ENCODE results near the gene IL1RN. TPM values are rescaled to one million over a fixed set of nuclear protein-coding genes. Genes with fewer than 3 reads are reported as not detected.

Gene IL1RN
- total and polyA plus RNA-seq, 2 of the 13 experiments (the other 11 are each of a cell fraction or from before 2014, with no cell fraction given) = 21.2 to 101 TPM

DNA sequence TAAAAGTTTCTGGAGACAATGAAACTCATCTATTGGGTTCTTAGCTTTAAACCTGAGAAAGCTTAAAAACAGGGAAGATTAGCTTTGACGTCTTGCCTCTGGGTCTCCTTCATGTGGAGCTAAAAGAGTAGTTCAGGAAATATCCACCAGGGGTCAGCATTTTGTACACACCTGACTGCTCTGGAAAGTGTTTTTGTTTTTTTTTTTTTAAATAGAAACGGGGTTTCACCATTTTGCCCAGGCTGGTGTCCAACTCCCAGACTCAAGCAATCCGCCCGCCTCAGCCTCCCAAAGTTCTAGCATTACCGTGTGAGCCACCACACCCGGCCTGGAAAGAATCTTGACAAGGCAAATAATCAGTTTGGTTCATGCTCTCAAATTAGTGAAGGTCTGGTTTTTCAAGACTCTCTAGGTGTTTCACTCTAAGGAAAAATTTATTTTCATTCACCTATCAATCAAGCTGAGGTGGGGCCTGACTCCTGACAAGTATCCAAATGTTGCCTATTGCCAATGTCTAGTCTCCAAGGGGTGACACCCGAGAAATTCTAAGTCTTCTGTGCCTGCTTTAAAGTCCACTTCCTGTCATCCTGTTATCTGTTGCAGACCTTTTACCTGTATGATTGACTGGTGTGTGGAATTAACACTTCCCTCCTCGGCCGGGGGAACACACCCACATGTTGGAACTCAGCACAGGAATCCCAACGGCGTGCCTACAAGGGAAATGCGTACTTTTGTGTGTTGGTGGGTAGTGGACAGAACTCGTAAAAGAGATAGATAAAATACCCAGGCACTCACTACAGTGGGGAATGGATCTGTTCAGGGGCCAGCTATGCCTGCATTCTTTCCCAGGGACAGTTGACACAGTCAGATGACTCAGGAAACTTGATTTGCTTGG, 11.3 kb downstream of the IL1RN start (continued):
- TF ChIP-seq, protein P1, sequence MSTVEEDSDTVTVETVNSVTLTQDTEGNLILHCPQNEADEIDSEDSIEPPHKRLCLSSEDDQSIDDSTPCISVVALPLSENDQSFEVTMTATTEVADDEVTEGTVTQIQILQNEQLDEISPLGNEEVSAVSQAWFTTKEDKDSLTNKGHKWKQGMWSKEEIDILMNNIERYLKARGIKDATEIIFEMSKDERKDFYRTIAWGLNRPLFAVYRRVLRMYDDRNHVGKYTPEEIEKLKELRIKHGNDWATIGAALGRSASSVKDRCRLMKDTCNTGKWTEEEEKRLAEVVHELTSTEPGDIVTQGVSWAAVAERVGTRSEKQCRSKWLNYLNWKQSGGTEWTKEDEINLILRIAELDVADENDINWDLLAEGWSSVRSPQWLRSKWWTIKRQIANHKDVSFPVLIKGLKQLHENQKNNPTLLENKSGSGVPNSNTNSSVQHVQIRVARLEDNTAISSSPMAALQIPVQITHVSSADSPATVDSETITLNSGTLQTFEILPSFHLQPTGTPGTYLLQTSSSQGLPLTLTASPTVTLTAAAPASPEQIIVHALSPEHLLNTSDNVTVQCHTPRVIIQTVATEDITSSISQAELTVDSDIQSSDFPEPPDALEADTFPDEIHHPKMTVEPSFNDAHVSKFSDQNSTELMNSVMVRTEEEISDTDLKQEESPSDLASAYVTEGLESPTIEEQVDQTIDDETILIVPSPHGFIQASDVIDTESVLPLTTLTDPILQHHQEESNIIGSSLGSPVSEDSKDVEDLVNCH (CRISPR knock-in tag; IDR thresholded peaks at IDR 0.05) = no peak
- TF ChIP-seq CBX1 (IDR thresholded peaks at IDR 0.05; ENCODE audit: low read depth) = no peak
- no peak for TF ChIP-seq ZNF775 (CRISPR knock-in tag; IDR thresholded peaks at IDR 0.05; ENCODE audit: borderline replicate concordance)
- TF ChIP-seq NFKBIZ (CRISPR knock-in tag; IDR thresholded peaks at IDR 0.05) = no peak
- no peak for TF ChIP-seq NCOA1 (CRISPR knock-in tag; IDR thresholded peaks at IDR 0.05)
- no peak for TF ChIP-seq XRCC5 (optimal IDR thresholded peaks at IDR 0.05; ENCODE audit: low read length)
- TF ChIP-seq ZMYM3 (CRISPR knock-in tag; IDR thresholded peaks at IDR 0.05) = 0 out of 2 replicates have a peak, but pooled peaks have one; percentile 16
- TF ChIP-seq ARNTL (CRISPR knock-in tag; IDR thresholded peaks at IDR 0.05) = no peak
- TF ChIP-seq RBM22 (optimal IDR thresholded peaks at IDR 0.05; ENCODE audit: low read length) = no peak
- TF ChIP-seq, protein P2, sequence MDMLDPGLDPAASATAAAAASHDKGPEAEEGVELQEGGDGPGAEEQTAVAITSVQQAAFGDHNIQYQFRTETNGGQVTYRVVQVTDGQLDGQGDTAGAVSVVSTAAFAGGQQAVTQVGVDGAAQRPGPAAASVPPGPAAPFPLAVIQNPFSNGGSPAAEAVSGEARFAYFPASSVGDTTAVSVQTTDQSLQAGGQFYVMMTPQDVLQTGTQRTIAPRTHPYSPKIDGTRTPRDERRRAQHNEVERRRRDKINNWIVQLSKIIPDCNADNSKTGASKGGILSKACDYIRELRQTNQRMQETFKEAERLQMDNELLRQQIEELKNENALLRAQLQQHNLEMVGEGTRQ (IDR thresholded peaks at IDR 0.05; ENCODE audit: low read depth, low read length) = no peak
- TF ChIP-seq, protein P2 (CRISPR knock-in tag; IDR thresholded peaks at IDR 0.05; ENCODE audit: borderline replicate concordance) = no peak
- TF ChIP-seq BCL6 (CRISPR knock-in tag; IDR thresholded peaks at IDR 0.05) = 0 out of 2 replicates have a peak, but pooled peaks have one; percentile 7
- no peak for TF ChIP-seq RFX1 (IDR thresholded peaks at IDR 0.05)
- no peak for TF ChIP-seq FOXP1 (IDR thresholded peaks at IDR 0.05)
- TF ChIP-seq FOXP1 (CRISPR knock-in tag; IDR thresholded peaks at IDR 0.05) = no peak
- TF ChIP-seq, protein P3, sequence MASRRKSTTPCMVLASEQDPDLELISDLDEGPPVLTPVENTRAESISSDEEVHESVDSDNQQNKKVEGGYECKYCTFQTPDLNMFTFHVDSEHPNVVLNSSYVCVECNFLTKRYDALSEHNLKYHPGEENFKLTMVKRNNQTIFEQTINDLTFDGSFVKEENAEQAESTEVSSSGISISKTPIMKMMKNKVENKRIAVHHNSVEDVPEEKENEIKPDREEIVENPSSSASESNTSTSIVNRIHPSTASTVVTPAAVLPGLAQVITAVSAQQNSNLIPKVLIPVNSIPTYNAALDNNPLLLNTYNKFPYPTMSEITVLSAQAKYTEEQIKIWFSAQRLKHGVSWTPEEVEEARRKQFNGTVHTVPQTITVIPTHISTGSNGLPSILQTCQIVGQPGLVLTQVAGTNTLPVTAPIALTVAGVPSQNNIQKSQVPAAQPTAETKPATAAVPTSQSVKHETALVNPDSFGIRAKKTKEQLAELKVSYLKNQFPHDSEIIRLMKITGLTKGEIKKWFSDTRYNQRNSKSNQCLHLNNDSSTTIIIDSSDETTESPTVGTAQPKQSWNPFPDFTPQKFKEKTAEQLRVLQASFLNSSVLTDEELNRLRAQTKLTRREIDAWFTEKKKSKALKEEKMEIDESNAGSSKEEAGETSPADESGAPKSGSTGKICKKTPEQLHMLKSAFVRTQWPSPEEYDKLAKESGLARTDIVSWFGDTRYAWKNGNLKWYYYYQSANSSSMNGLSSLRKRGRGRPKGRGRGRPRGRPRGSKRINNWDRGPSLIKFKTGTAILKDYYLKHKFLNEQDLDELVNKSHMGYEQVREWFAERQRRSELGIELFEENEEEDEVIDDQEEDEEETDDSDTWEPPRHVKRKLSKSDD (CRISPR knock-in tag; IDR thresholded peaks at IDR 0.05; ENCODE audit: low read depth) = no peak
- no peak for TF ChIP-seq ZNF879 (CRISPR knock-in tag; IDR thresholded peaks at IDR 0.05)
- TF ChIP-seq ZNF546 (CRISPR knock-in tag; conservative IDR thresholded peaks at IDR 0.05) = no peak
- TF ChIP-seq KDM5B (CRISPR knock-in tag; IDR thresholded peaks at IDR 0.05; ENCODE audit: borderline replicate concordance) = peak; percentile 23; the same call in 1 of the 2 replicates
- TF ChIP-seq, protein P4, sequence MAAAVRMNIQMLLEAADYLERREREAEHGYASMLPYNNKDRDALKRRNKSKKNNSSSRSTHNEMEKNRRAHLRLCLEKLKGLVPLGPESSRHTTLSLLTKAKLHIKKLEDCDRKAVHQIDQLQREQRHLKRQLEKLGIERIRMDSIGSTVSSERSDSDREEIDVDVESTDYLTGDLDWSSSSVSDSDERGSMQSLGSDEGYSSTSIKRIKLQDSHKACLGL (CRISPR knock-in tag; IDR thresholded peaks at IDR 0.05) = no peak
- no peak for TF ChIP-seq ERF (CRISPR knock-in tag; IDR thresholded peaks at IDR 0.05)
- TF ChIP-seq ZNF446 (CRISPR knock-in tag; IDR thresholded peaks at IDR 0.05) = no peak
- no peak for TF ChIP-seq SMAD3 (CRISPR knock-in tag; IDR thresholded peaks at IDR 0.05)
- TF ChIP-seq, protein P5, sequence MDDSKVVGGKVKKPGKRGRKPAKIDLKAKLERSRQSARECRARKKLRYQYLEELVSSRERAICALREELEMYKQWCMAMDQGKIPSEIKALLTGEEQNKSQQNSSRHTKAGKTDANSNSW (CRISPR knock-in tag; IDR thresholded peaks at IDR 0.05; ENCODE audit: borderline replicate concordance) = no peak
